ENCODE data around the gene KIAA1549.

The KIAA1549 gene

GRCh38 chr7:138866353-138866752, 114.8 kb downstream of the KIAA1549 start:
- Histone ChIP-seq H3K36me3 (ENCODE audit: insufficient read depth, low read length) (no peaks in the 10 kb centered on the region), H3K9ac (ENCODE audit: low read depth, low read length) (no peak overlapping the region), H3K4me1 (ENCODE audit: insufficient read depth, low read length) (no peaks in the 10 kb centered on the region), H3K9me3 (ENCODE audit: control insufficient read depth, insufficient read depth, low read length) (no peaks in the 10 kb centered on the region)

- no peaks in the 10 kb centered on the region for H3K36me3 ChIP-seq (ENCODE audit: insufficient read depth, low read length)
Observed at GRCh38 chr7:138865843-138866242, 115.3 kb downstream of the KIAA1549 start.

GRCh38 chr7:138864667-138865066, 116.5 kb downstream of the KIAA1549 start:
- Histone ChIP-seq H3K9ac (ENCODE audit: low read depth, low read length) (no peak overlapping the region), H3K4me1 (ENCODE audit: insufficient read depth, low read length) (no peaks in the 10 kb centered on the region), H3K36me3 (ENCODE audit: insufficient read depth, low read length) (no peaks in the 10 kb centered on the region), H3K9me3 (ENCODE audit: control insufficient read depth, insufficient read depth, low read length) (no peaks in the 10 kb centered on the region)

More at GRCh38 chr7:138865843-138866242, 115.3 kb downstream of the KIAA1549 start:
- no peak overlapping the region for H3K9ac ChIP-seq (ENCODE audit: low read depth, low read length)
- H3K4me1 ChIP-seq (ENCODE audit: insufficient read depth, low read length), result no peaks in the 10 kb centered on the region
- H3K9me3 ChIP-seq (ENCODE audit: control insufficient read depth, insufficient read depth, low read length), result no peaks in the 10 kb centered on the region

- H3K4me1 ChIP-seq (ENCODE audit: insufficient read depth, low read length), result no peaks in the 10 kb centered on the region
- H3K9ac ChIP-seq (ENCODE audit: low read depth, low read length), result no peak overlapping the region
- H3K9me3 ChIP-seq (ENCODE audit: control insufficient read depth, insufficient read depth, low read length), result no peaks in the 10 kb centered on the region
- H3K36me3 ChIP-seq (ENCODE audit: insufficient read depth, low read length), result no peaks in the 10 kb centered on the region
Observed at GRCh38 chr7:138863931-138864330, 117.3 kb downstream of the KIAA1549 start.

GRCh38 chr7:138861051-138861450, 120.1 kb downstream of the KIAA1549 start:
- Histone ChIP-seq H3K9me3 (ENCODE audit: control insufficient read depth, insufficient read depth, low read length) (no peaks in the 10 kb centered on the region), H3K36me3 (ENCODE audit: insufficient read depth, low read length) (0 out of 2 replicates have a peak, but pooled peaks cover 4% of the 10 kb centered on the region), H3K4me1 (ENCODE audit: insufficient read depth, low read length) (no peaks in the 10 kb centered on the region), H3K9ac (ENCODE audit: low read depth, low read length) (no peak overlapping the region)

- Histone ChIP-seq H3K4me1 (ENCODE audit: insufficient read depth, low read length) (peaks cover 12% of the 10 kb centered on the region; the same call in 1 of the 2 replicates), H3K9me3 (ENCODE audit: control insufficient read depth, insufficient read depth, low read length) (no peaks in the 10 kb centered on the region), H3K9ac (ENCODE audit: low read depth, low read length) (no peak overlapping the region), H3K36me3 (ENCODE audit: insufficient read depth, low read length) (0 out of 2 replicates have a peak, but pooled peaks cover 4% of the 10 kb centered on the region)
Observed at GRCh38 chr7:138857728-138858127, 123.5 kb downstream of the KIAA1549 start.

GRCh38 chr7:138854115-138854645, 127.0 kb downstream of the KIAA1549 start:
- H3K9me3 ChIP-seq (ENCODE audit: control insufficient read depth, insufficient read depth, low read length), result no peaks in the 10 kb centered on the region
- H3K4me1 ChIP-seq (ENCODE audit: insufficient read depth, low read length), result peaks cover 12% of the 10 kb centered on the region; the same call in 1 of the 2 replicates
- 0 out of 2 replicates have a peak, but pooled peaks cover 4% of the 10 kb centered on the region for H3K36me3 ChIP-seq (ENCODE audit: insufficient read depth, low read length)
- H3K9ac ChIP-seq (ENCODE audit: low read depth, low read length), result no peak overlapping the region

GRCh38 chr7:138853448-138853847, 127.7 kb downstream of the KIAA1549 start:
- Histone ChIP-seq H3K4me1 (ENCODE audit: insufficient read depth, low read length) (peaks cover 12% of the 10 kb centered on the region; the same call in 1 of the 2 replicates), H3K9me3 (ENCODE audit: control insufficient read depth, insufficient read depth, low read length) (no peaks in the 10 kb centered on the region), H3K36me3 (ENCODE audit: insufficient read depth, low read length) (0 out of 2 replicates have a peak, but pooled peaks cover 4% of the 10 kb centered on the region), H3K9ac (ENCODE audit: low read depth, low read length) (no peak overlapping the region)

- H3K4me1 ChIP-seq (ENCODE audit: insufficient read depth, low read length), result peaks cover 12% of the 10 kb centered on the region; the same call in 1 of the 2 replicates
Observed at GRCh38 chr7:138852469-138852868, 128.7 kb downstream of the KIAA1549 start.

GRCh38 chr7:138849701-138850100, 131.5 kb downstream of the KIAA1549 start:
- no peaks in the 10 kb centered on the region for H3K36me3 ChIP-seq (ENCODE audit: insufficient read depth, low read length)

More at GRCh38 chr7:138852469-138852868, 128.7 kb downstream of the KIAA1549 start:
- Histone ChIP-seq H3K9me3 (ENCODE audit: control insufficient read depth, insufficient read depth, low read length) (no peaks in the 10 kb centered on the region), H3K36me3 (ENCODE audit: insufficient read depth, low read length) (no peaks in the 10 kb centered on the region), H3K9ac (ENCODE audit: low read depth, low read length) (no peak overlapping the region)

GRCh38 chr7:138848056-138848980, 132.9 kb downstream of the KIAA1549 start:
- Histone ChIP-seq H3K9me3 (ENCODE audit: control insufficient read depth, insufficient read depth, low read length) (no peaks in the 10 kb centered on the region), H3K36me3 (ENCODE audit: insufficient read depth, low read length) (no peaks in the 10 kb centered on the region), H3K4me1 (ENCODE audit: insufficient read depth, low read length) (peaks cover 7% of the 10 kb centered on the region), H3K9ac (ENCODE audit: low read depth, low read length) (no peak overlapping the region)

More at GRCh38 chr7:138849701-138850100, 131.5 kb downstream of the KIAA1549 start:
- H3K9me3 ChIP-seq (ENCODE audit: control insufficient read depth, insufficient read depth, low read length), result no peaks in the 10 kb centered on the region
- peaks cover 12% of the 10 kb centered on the region; the same call in 1 of the 2 replicates for H3K4me1 ChIP-seq (ENCODE audit: insufficient read depth, low read length)
- H3K9ac ChIP-seq (ENCODE audit: low read depth, low read length), result no peak overlapping the region

GRCh38 chr7:138845711-138846110, 135.5 kb downstream of the KIAA1549 start:
- peaks cover 8% of the 10 kb centered on the region for H3K4me1 ChIP-seq (ENCODE audit: insufficient read depth, low read length)
- no peaks in the 10 kb centered on the region for H3K36me3 ChIP-seq (ENCODE audit: insufficient read depth, low read length)
- no peaks in the 10 kb centered on the region for H3K9me3 ChIP-seq (ENCODE audit: control insufficient read depth, insufficient read depth, low read length)
- H3K9ac ChIP-seq (ENCODE audit: low read depth, low read length), result no peak overlapping the region

GRCh38 chr7:138843632-138844580, 137.3 kb downstream of the KIAA1549 start:
- Histone ChIP-seq H3K4me1 (ENCODE audit: insufficient read depth, low read length) (peaks cover 8% of the 10 kb centered on the region), H3K9ac (ENCODE audit: low read depth, low read length) (no peak overlapping the region), H3K9me3 (ENCODE audit: control insufficient read depth, insufficient read depth, low read length) (no peaks in the 10 kb centered on the region), H3K36me3 (ENCODE audit: insufficient read depth, low read length) (no peaks in the 10 kb centered on the region)

- Histone ChIP-seq H3K36me3 (ENCODE audit: insufficient read depth, low read length) (no peaks in the 10 kb centered on the region), H3K9ac (ENCODE audit: low read depth, low read length) (no peak overlapping the region), H3K4me1 (ENCODE audit: insufficient read depth, low read length) (peaks cover 8% of the 10 kb centered on the region), H3K9me3 (ENCODE audit: control insufficient read depth, insufficient read depth, low read length) (no peaks in the 10 kb centered on the region)
Observed at GRCh38 chr7:138842111-138842510, 139.1 kb downstream of the KIAA1549 start.
